Suprapubic skin (tissue), 4 donors: ENCODE measurements around the gene LPIN2. TPM values are rescaled to one million over a fixed set of nuclear protein-coding genes. Genes with fewer than 3 reads are reported as not detected.

Experiments used
- DNase-seq, 2 donors: peaks; one replicate each; pipeline ENCODE4 v3.0.0-alpha.2; 2019; ENCODE audit warnings: low spot score in 2 of 2
- H3K27ac ChIP-seq: fragments of 200-600 bp; sonication (generic); one replicate; pipeline ENCODE4 v1.5.1; 2019
- H3K27me3 ChIP-seq: fragments of 200-600 bp; sonication (generic); one replicate; pipeline ENCODE4 v1.5.1; 2019
- H3K36me3 ChIP-seq: fragments of 200-600 bp; sonication (generic); one replicate; pipeline ENCODE4 v1.5.1; 2019
- H3K4me1 ChIP-seq: fragments of 200-600 bp; sonication (generic); one replicate; pipeline ENCODE4 v1.5.1; 2019
- H3K4me3 ChIP-seq: fragments of 200-600 bp; sonication (generic); one replicate; pipeline ENCODE4 v1.5.1; 2019; ENCODE audit warnings: mild to moderate bottlenecking
- H3K9me3 ChIP-seq: fragments of 200-600 bp; sonication (generic); one replicate; pipeline ENCODE4 v1.5.1; 2019
- EP300 ChIP-seq: sonication (generic); formaldehyde crosslinking; IDR thresholded peaks from one replicate; pipeline ENCODE4 v1.6.1; 2017; ENCODE audit warnings: antibody characterized with exemption
- POLR2A ChIP-seq, 2 donors: fragments of 450-650 bp; IDR thresholded peaks; one replicate each; pipeline ENCODE4 v1.6.1; 2017; ENCODE audit warnings: antibody characterized with exemption in 2 of 2, mild to moderate bottlenecking in 2 of 2, moderate library complexity in 2 of 2
- POLR2AphosphoS5 ChIP-seq, 3 donors: sonication (generic); formaldehyde crosslinking; IDR thresholded peaks; one replicate each; pipeline ENCODE4 v1.6.1; 2017; ENCODE audit warnings: antibody characterized with exemption in 3 of 3
- WGBS: methylation state at CpG from one replicate; pipeline ENCODE4 v1.1.5; 2018; 5-methylcytosine and 5-hydroxymethylcytosine counted together
- total RNA-seq, 4 donors: library from RNA; depleted of rRNA; stranded (reverse); fragments of >200 nt; gene quantifications; one replicate each; pipeline ENCODE4 v1.1.0, GENCODE V29; 2016
- TF ChIP-seq, protein P1 (sequence below), 2 donors: fragments of 200-600 bp in 1 of 2; fragments of 450-650 bp in 1 of 2; sonication (generic) in 1 of 2; IDR thresholded peaks; one replicate each; pipeline ENCODE4 v1.5.1; 2016 to 2019; ENCODE audit warnings: antibody characterized with exemption in 2 of 2, mild to moderate bottlenecking in 1 of 2, moderate library complexity in 1 of 2

LPIN2 gene
- total RNA-seq, 4 donors from 2014 or later: 7.2 to 11.2 (median 9.1) TPM

DNA sequence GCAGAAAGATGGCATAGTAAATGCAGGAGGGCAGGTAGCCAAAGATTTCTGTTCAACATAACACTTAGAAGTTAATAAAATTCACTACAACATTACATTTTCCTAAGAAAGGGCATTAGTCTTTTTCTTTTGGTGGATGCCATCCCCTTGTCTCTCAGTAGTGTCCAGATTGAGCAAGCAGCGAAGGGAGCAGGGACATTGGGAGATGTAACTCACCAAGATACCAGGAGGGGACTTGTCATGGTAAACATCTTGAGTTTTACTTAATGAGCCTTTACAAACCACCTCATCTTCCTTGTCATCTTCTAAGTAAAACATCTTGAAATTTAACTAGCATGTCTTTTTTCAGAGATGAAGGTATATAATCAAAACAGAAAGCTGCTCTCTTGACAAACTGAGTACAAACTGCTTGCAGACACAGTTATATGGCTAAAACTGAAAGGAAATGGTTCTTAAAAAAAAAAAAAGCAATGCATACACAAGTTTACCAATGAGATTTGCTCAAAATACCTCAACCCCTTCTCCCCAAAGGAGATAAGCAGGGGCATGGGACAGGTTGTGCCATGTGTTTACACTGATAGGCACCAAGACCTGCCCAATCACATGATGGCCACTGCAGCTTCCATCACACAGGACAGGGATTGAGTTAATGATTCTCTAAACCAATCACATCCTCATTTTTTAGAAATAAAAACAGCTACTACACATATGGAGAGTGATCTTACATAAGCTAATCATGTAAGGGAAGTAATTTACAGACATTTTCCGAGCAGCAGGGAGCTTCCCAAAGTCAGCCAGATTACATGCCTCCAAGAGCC is 30.3 kb downstream of the LPIN2 start:
- 80% methylated on average over 2 of the region's 2 CpGs for WGBS
- Histone ChIP-seq H3K27me3 (no peaks in the 10 kb centered on the region), H3K4me1 (peaks cover 52% of the 10 kb centered on the region), H3K27ac (no peak overlapping the region), H3K9me3 (no peaks in the 10 kb centered on the region), H3K4me3 (no peak overlapping the region), H3K36me3 (no peaks in the 10 kb centered on the region)
- TF ChIP-seq, protein P1, sequence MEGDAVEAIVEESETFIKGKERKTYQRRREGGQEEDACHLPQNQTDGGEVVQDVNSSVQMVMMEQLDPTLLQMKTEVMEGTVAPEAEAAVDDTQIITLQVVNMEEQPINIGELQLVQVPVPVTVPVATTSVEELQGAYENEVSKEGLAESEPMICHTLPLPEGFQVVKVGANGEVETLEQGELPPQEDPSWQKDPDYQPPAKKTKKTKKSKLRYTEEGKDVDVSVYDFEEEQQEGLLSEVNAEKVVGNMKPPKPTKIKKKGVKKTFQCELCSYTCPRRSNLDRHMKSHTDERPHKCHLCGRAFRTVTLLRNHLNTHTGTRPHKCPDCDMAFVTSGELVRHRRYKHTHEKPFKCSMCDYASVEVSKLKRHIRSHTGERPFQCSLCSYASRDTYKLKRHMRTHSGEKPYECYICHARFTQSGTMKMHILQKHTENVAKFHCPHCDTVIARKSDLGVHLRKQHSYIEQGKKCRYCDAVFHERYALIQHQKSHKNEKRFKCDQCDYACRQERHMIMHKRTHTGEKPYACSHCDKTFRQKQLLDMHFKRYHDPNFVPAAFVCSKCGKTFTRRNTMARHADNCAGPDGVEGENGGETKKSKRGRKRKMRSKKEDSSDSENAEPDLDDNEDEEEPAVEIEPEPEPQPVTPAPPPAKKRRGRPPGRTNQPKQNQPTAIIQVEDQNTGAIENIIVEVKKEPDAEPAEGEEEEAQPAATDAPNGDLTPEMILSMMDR (IDR thresholded peaks at IDR 0.05): no peak
- no peak for TF ChIP-seq EP300
- no peak for TF ChIP-seq POLR2A (IDR thresholded peaks at IDR 0.05)
- no peak for TF ChIP-seq POLR2AphosphoS5 (IDR thresholded peaks at IDR 0.05)
- no peak for DNase-seq

DNA sequence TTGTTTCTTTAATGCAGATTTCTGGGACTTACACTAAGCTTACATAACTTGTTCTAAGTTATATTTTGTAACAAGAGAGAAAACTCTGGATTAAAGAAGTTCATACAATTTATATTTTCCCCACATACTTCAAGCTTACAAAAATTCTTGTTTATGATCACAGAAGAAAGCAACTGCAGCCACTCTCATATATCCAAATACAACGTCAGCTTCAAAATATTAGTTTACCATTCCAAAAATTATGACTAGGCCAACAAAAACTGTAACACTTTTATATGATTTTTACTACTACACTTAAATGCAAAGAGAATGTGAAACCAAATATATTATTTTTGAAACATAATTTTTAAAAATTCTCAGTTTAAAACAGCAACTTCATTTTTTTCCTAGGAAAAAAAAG is 30.9 kb downstream of the LPIN2 start:
- Histone ChIP-seq H3K4me1 (peaks cover 52% of the 10 kb centered on the region), H3K9me3 (no peaks in the 10 kb centered on the region), H3K36me3 (no peaks in the 10 kb centered on the region), H3K4me3 (no peak overlapping the region), H3K27me3 (no peaks in the 10 kb centered on the region), H3K27ac (peak overlapping the region; percentile 81)
- TF ChIP-seq EP300 (no peak), POLR2A (IDR thresholded peaks at IDR 0.05) (no peak), POLR2AphosphoS5 (IDR thresholded peaks at IDR 0.05) (no peak)
- TF ChIP-seq, protein P1 (IDR thresholded peaks at IDR 0.05): no peak
- DNase-seq: no peak
- WGBS: 70% methylated on average over 1 of the region's 1 CpG

DNA sequence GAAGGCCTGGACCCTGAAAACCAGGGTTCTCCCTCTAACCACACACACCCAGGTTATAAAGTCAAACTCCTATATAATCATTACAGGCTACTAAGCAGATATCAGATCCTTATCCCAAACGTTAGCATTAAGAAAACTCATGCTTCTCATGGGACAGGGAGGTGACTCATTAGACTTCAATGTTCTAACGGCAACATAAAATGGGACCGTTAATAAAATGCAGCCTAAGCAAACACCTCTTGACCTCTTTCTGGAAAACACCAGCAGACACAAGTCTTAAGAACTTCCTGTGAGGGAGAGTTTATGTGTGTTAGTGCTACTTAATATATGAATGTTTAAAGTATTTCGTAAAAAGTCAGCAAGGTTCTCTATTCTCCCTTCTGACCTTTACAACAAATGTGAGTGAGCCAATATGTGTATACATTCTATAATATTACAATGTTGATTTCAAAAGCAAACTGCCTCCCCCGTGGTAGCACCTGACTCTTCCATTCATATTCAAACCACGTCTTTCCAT is 31.7 kb downstream of the LPIN2 start:
- Histone ChIP-seq H3K4me1 (peaks cover 52% of the 10 kb centered on the region), H3K9me3 (no peaks in the 10 kb centered on the region), H3K27me3 (no peaks in the 10 kb centered on the region), H3K4me3 (no peak overlapping the region), H3K27ac (peak overlapping the region; percentile 81), H3K36me3 (no peaks in the 10 kb centered on the region)
- WGBS: 31% methylated on average over 6 of the region's 6 CpGs
- no peak for TF ChIP-seq POLR2A (IDR thresholded peaks at IDR 0.05)
- TF ChIP-seq EP300: no peak
- no peak for TF ChIP-seq POLR2AphosphoS5 (IDR thresholded peaks at IDR 0.05)
- TF ChIP-seq, protein P1 (IDR thresholded peaks at IDR 0.05): no peak
- DNase-seq: no peak

DNA sequence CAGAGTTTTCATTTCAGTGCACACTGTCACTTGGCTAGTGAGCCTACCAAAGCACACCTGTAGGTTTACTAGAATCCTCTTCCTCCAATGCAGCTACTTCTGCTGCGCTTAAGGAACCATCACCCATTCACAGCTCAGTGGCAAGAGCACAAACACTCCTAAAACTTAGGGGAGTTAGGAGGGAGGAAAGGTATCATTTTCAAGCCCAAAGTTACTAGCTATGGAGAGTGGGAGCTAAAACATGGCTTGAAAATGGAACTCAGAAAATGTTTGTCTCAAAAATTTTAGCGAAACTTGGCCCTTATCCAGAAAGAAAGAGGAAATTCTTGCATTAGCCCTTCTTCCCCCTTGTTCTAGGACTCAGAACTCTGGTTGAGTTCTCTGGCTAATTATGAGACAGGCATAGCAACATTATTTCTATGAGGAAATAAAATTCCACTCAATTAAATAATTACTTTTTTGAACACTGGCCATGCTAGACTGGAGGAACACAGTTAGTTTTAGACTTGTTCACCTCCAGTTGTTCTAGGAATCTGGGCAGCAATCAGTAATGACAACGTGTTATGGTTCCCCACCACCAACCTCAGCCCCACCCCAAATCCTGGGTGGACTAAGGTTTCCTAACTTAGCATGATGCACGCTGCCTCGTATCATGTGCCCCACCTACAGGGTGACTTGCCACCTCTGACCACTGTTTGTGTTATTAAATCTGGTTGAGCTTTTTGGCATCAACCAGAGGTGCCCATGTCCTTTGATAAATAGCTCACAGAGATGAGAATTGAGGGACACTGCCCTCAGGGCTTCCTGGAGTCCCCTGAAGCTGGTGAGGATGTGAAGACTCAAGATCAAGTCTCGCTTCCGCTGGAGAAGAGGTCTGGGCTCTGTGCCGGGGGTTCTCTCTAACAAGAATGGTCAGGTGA is 32.8 kb downstream of the LPIN2 start:
- DNase-seq: no peak
- TF ChIP-seq EP300 (no peak), POLR2AphosphoS5 (IDR thresholded peaks at IDR 0.05) (no peak), POLR2A (IDR thresholded peaks at IDR 0.05) (no peak)
- TF ChIP-seq, protein P1 (IDR thresholded peaks at IDR 0.05): no peak
- Histone ChIP-seq H3K4me1 (peaks cover 52% of the 10 kb centered on the region), H3K27me3 (no peaks in the 10 kb centered on the region), H3K36me3 (no peaks in the 10 kb centered on the region), H3K27ac (peak overlapping the region; percentile 81), H3K9me3 (no peaks in the 10 kb centered on the region), H3K4me3 (no peak overlapping the region)
- 68% methylated on average over 8 of the region's 8 CpGs for WGBS
